Hepatocyte (in vitro differentiated cells): ENCODE results near the gene ANO4. TPM values are rescaled to one million over a fixed set of nuclear protein-coding genes. Genes with fewer than 3 reads are reported as not detected.

Experiments used
- DNase-seq: peaks from one replicate; pipeline ENCODE4 v3.0.0-alpha.2; 2016; ENCODE audit warnings: low spot score
- H2AFZ ChIP-seq: fragments of 200-600 bp; sonication (generic); 2 replicates; pipeline ENCODE4 v1.6.0; 2016; ENCODE audit warnings: antibody characterized with exemption, mild to moderate bottlenecking
- H3K27ac ChIP-seq: fragments of 200-600 bp; sonication (generic); 2 replicates; pipeline ENCODE4 v1.5.1; 2016; ENCODE audit warnings: mild to moderate bottlenecking
- H3K27me3 ChIP-seq: fragments of 200-600 bp; sonication (generic); 2 replicates; pipeline ENCODE4 v1.6.1; 2016
- H3K36me3 ChIP-seq: fragments of 200-600 bp; sonication (generic); replicated peaks from 2 replicates; pipeline ENCODE4 v1.5.1; 2016; ENCODE audit warnings: low read depth; ENCODE audit not compliant: insufficient read depth
- H3K4me1 ChIP-seq: fragments of 200-600 bp; sonication (generic); 2 replicates; pipeline ENCODE4 v1.5.1; 2016; ENCODE audit warnings: mild to moderate bottlenecking, moderate library complexity; ENCODE audit not compliant: insufficient read depth
- H3K4me2 ChIP-seq: fragments of 200-600 bp; sonication (generic); 2 replicates; pipeline ENCODE4 v1.6.0; 2016
- H3K4me3 ChIP-seq: fragments of 200-600 bp; sonication (generic); 2 replicates; pipeline ENCODE4 v1.5.1; 2016; ENCODE audit warnings: mild to moderate bottlenecking
- H3K79me2 ChIP-seq: fragments of 200-600 bp; sonication (generic); 2 replicates; pipeline ENCODE4 v1.6.0; 2017; ENCODE audit warnings: mild to moderate bottlenecking
- H3K9me2 ChIP-seq: fragments of 200-600 bp; sonication (generic); replicated peaks from 2 replicates; pipeline ENCODE4 v1.6.0; 2017; ENCODE audit warnings: mild to moderate bottlenecking; ENCODE audit not compliant: insufficient read depth
- H3K9me3 ChIP-seq: fragments of 200-600 bp; sonication (generic); 2 replicates; pipeline ENCODE4 v1.5.1; 2016; ENCODE audit warnings: low read depth, mild to moderate bottlenecking
- H4K20me1 ChIP-seq: fragments of 200-600 bp; sonication (generic); 2 replicates; pipeline ENCODE4 v1.6.0; 2016; ENCODE audit warnings: mild to moderate bottlenecking; ENCODE audit not compliant: insufficient read depth, poor library complexity, severe bottlenecking
- EZH2 ChIP-seq: fragments of 200-600 bp; sonication (generic); IDR thresholded peaks from 2 replicates; pipeline ENCODE4 v1.6.1; 2016; ENCODE audit warnings: antibody characterized with exemption, mild to moderate bottlenecking, borderline replicate concordance
- EZH2phosphoT487 ChIP-seq: fragments of 200-600 bp; sonication (generic); IDR thresholded peaks from one replicate; pipeline ENCODE4 v1.6.1; 2018; ENCODE audit warnings: antibody characterized with exemption, mild to moderate bottlenecking, low read depth, moderate library complexity; ENCODE audit not compliant: unreplicated experiment, severe bottlenecking
- WGBS: methylation state at CpG from one replicate; pipeline ENCODE4 v1.1.6; 2016; ENCODE audit warnings: low lambda C conversion rate; ENCODE audit errors: missing lambda C conversion rate; 5-methylcytosine and 5-hydroxymethylcytosine counted together
- polyA plus RNA-seq: library from polyadenylated mRNA; unstranded; fragments of >200 nt; fragmentation: Nextera tagmentation; extraction: Ambion mirVana; gene quantifications from 2 replicates; pipeline ENCODE4 v1.2.1, GENCODE V29; 2016
- total RNA-seq: library from RNA; depleted of rRNA; stranded (reverse); fragments of >200 nt; gene quantifications from 2 replicates; pipeline ENCODE4 v1.2.3, GENCODE V29; 2014
- TF ChIP-seq, protein P1 (sequence below): fragments of 200-600 bp; sonication (generic); IDR thresholded peaks from 2 replicates; pipeline ENCODE4 v1.5.1; 2016; ENCODE audit warnings: antibody characterized with exemption, mild to moderate bottlenecking; ENCODE audit not compliant: poor library complexity

Gene ANO4
- total and polyA plus RNA-seq, 2 experiments from 2014 or later = 1.6 to 2.3 TPM

DNA sequence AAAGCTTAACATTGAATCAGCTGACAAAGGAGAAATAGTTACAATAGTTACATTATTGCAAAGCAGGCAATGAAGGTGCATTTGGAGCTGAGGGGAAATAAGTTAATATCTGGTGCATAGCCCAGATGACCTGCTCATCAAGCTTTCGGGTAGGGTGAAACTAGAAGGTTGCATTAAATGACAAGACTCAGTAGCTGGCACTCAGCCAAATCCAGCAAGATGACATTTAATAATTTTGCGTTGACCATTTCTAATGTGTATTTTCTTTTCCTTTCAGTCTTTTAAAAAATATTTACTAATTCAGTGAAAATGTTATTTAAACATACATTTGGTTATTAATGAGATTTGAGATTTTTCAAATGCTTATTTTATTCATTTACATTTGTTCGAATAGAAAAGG lies 226.9 kb downstream of the ANO4 start:
- Histone ChIP-seq H3K9me2 (no peaks in the 10 kb centered on the region), H3K27me3 (no peaks in the 10 kb centered on the region), H3K27ac (no peak overlapping the region), H3K4me2 (no peak overlapping the region), H3K79me2 (no peaks in the 10 kb centered on the region), H2AFZ (no peak overlapping the region), H4K20me1 (no peaks in the 10 kb centered on the region), H3K4me3 (no peak overlapping the region), H3K9me3 (no peaks in the 10 kb centered on the region), H3K4me1 (no peaks in the 10 kb centered on the region), H3K36me3 (no peaks in the 10 kb centered on the region)
- TF ChIP-seq EZH2phosphoT487 (no peak), EZH2 (no peak)
- TF ChIP-seq, protein P1, sequence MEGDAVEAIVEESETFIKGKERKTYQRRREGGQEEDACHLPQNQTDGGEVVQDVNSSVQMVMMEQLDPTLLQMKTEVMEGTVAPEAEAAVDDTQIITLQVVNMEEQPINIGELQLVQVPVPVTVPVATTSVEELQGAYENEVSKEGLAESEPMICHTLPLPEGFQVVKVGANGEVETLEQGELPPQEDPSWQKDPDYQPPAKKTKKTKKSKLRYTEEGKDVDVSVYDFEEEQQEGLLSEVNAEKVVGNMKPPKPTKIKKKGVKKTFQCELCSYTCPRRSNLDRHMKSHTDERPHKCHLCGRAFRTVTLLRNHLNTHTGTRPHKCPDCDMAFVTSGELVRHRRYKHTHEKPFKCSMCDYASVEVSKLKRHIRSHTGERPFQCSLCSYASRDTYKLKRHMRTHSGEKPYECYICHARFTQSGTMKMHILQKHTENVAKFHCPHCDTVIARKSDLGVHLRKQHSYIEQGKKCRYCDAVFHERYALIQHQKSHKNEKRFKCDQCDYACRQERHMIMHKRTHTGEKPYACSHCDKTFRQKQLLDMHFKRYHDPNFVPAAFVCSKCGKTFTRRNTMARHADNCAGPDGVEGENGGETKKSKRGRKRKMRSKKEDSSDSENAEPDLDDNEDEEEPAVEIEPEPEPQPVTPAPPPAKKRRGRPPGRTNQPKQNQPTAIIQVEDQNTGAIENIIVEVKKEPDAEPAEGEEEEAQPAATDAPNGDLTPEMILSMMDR = no peak
- DNase-seq = no peak
- WGBS = 94% methylated on average over 3 of the region's 3 CpGs

- Histone ChIP-seq H3K27me3 (no peaks in the 10 kb centered on the region), H2AFZ (no peak overlapping the region), H3K4me2 (no peak overlapping the region)
Measured at GRCh38 chr12:101021911-101022388, 227.4 kb downstream of the ANO4 start.

DNA sequence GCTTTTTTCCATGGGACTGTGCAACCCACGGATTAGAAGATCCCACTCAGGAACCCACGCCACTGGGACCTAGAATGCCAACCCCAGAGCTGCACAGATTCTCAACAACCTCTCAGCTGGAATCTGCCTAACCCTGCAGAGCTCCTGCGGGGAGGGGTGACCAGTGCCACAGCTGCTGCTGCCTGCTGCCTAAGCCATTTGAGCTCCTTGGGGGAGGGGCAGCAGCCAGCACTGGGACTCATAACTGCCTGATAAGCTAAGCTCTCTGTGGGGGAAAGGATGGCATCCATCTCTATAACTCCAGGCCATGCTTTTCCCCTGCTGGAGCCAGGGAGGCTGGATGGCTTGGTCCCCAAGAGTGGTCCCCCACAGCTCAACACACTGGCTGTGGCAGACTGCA lies 232.6 kb downstream of the ANO4 start:
- Histone ChIP-seq H3K4me3 (no peak overlapping the region), H3K27ac (no peak overlapping the region), H4K20me1 (no peaks in the 10 kb centered on the region), H3K9me2 (no peaks in the 10 kb centered on the region), H3K79me2 (no peaks in the 10 kb centered on the region), H3K4me2 (no peak overlapping the region), H2AFZ (no peak overlapping the region), H3K4me1 (no peaks in the 10 kb centered on the region), H3K36me3 (no peaks in the 10 kb centered on the region), H3K27me3 (no peaks in the 10 kb centered on the region), H3K9me3 (no peaks in the 10 kb centered on the region)
- DNase-seq = no peak
- TF ChIP-seq EZH2 (no peak), EZH2phosphoT487 (no peak)
- TF ChIP-seq, protein P1 = no peak
- WGBS = 66% methylated on average over 3 of the region's 3 CpGs

More at GRCh38 chr12:101021911-101022388, 227.4 kb downstream of the ANO4 start:
- no peak for DNase-seq
- TF ChIP-seq, protein P1 = no peak
- Histone ChIP-seq H3K4me3 (no peak overlapping the region), H3K27ac (no peak overlapping the region), H3K4me1 (no peaks in the 10 kb centered on the region), H3K79me2 (no peaks in the 10 kb centered on the region), H4K20me1 (no peaks in the 10 kb centered on the region), H3K9me3 (no peaks in the 10 kb centered on the region), H3K9me2 (no peaks in the 10 kb centered on the region), H3K36me3 (no peaks in the 10 kb centered on the region)

GRCh38 chr12:101027816-101028215 lies 233.2 kb downstream of the ANO4 start:
- no peaks in the 10 kb centered on the region for H3K4me1 ChIP-seq
- no peaks in the 10 kb centered on the region for H3K79me2 ChIP-seq
- no peak overlapping the region for H2AFZ ChIP-seq
- H3K4me3 ChIP-seq = no peak overlapping the region
- no peak for TF ChIP-seq EZH2
- TF ChIP-seq, protein P1 = no peak
- no peak for TF ChIP-seq EZH2phosphoT487
- no peak overlapping the region for H3K4me2 ChIP-seq
- no peaks in the 10 kb centered on the region for H4K20me1 ChIP-seq
- WGBS = 87% methylated on average over 4 of the region's 4 CpGs
- no peaks in the 10 kb centered on the region for H3K27me3 ChIP-seq
- H3K9me3 ChIP-seq = no peaks in the 10 kb centered on the region
- no peaks in the 10 kb centered on the region for H3K36me3 ChIP-seq
- H3K9me2 ChIP-seq = no peaks in the 10 kb centered on the region
- H3K27ac ChIP-seq = no peak overlapping the region
- no peak for DNase-seq
